ENCODE data around the gene PRR35. TPM values are rescaled to one million over a fixed set of nuclear protein-coding genes. Genes with fewer than 3 reads are reported as not detected.

PRR35 gene
- polyA plus RNA-seq, 1 donor from 2014 or later: not detected

DNA sequence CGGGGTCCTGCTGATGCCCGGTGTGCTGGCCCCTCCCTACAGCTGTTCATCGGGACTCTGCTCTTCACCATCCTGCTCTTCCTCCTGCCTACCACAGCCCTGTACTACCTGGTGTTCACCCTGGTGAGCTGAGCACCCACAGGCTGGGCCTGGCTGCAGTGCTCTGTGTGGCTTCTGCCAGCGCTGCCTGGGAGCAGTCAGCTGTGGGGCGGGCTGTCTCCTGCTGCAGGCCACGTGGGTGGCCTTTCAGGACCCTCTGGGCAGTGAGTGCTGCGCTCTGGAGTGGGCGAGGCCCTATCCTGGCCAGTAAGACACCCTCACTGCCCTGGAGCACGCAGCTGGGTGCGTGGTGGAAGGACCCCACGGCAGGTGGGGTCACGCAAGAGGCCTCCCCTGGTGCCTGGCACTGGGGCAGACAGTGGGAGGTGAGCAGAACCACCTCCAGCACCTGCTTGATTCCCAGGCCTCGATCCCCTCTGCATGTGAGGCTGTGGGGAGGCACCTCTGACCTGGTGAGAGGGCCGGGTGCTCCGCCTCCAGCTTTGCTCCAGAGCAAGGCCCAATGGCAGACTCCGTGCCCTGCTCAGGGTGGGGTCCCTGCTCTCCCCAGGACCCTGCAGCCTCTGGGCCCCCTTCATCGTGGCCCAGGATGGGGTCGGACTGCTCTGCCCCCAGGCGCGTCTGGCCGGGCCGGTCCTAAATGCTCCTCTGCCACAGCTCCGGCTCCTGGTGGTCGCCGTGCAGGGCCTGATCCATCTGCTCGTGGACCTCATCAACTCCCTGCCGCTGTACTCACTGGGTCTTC is 20.1 kb downstream of the PRR35 start:
- H3K9me3 ChIP-seq (ENCODE audit: low read length): no peaks in the 10 kb centered on the region
- no peaks in the 10 kb centered on the region for H3F3A ChIP-seq (ENCODE audit: insufficient read depth, low read length, poor library complexity, severe bottlenecking)
- no peaks in the 10 kb centered on the region for H3K27me3 ChIP-seq (ENCODE audit: insufficient read depth, low read depth, low read length)
- no peak overlapping the region for H3K9ac ChIP-seq (ENCODE audit: low read length)
- H4K20me1 ChIP-seq (ENCODE audit: insufficient read depth): no peaks in the 10 kb centered on the region
- H3K9me2 ChIP-seq (ENCODE audit: insufficient read depth, low read length): no peaks in the 10 kb centered on the region
- no peaks in the 10 kb centered on the region for H3K36me3 ChIP-seq (ENCODE audit: insufficient read depth, low read length)
- no peak overlapping the region for H3K4me3 ChIP-seq (ENCODE audit: low read length)
- H3K79me2 ChIP-seq (replicated peaks; ENCODE audit: insufficient read depth, low read length): no peaks in the 10 kb centered on the region
- H3K4me2 ChIP-seq (ENCODE audit: low read length): no peak overlapping the region
- H3K27ac ChIP-seq (ENCODE audit: low read length): no peak overlapping the region
- H2AFZ ChIP-seq (ENCODE audit: low read depth, low read length): no peak overlapping the region
- TF ChIP-seq RAD21 (conservative IDR thresholded peaks at IDR 0.05): no peak
- TF ChIP-seq TAF1 (IDR thresholded peaks at IDR 0.05; ENCODE audit: low read depth): no peak
- no peak for TF ChIP-seq POLR2AphosphoS5 (IDR thresholded peaks at IDR 0.05)
- no peak for TF ChIP-seq SMC3 (conservative IDR thresholded peaks at IDR 0.05; ENCODE audit: poor library complexity)
- no peak for TF ChIP-seq EZH2 (IDR thresholded peaks at IDR 0.05; ENCODE audit: borderline replicate concordance, insufficient read depth, low read length, poor library complexity, severe bottlenecking)
- no peak for TF ChIP-seq MXI1 (conservative IDR thresholded peaks at IDR 0.05; ENCODE audit: poor library complexity, severe bottlenecking)
- TF ChIP-seq, protein P1, sequence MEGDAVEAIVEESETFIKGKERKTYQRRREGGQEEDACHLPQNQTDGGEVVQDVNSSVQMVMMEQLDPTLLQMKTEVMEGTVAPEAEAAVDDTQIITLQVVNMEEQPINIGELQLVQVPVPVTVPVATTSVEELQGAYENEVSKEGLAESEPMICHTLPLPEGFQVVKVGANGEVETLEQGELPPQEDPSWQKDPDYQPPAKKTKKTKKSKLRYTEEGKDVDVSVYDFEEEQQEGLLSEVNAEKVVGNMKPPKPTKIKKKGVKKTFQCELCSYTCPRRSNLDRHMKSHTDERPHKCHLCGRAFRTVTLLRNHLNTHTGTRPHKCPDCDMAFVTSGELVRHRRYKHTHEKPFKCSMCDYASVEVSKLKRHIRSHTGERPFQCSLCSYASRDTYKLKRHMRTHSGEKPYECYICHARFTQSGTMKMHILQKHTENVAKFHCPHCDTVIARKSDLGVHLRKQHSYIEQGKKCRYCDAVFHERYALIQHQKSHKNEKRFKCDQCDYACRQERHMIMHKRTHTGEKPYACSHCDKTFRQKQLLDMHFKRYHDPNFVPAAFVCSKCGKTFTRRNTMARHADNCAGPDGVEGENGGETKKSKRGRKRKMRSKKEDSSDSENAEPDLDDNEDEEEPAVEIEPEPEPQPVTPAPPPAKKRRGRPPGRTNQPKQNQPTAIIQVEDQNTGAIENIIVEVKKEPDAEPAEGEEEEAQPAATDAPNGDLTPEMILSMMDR (IDR thresholded peaks at IDR 0.05; ENCODE audit: poor library complexity, severe bottlenecking): no peak
- TF ChIP-seq EP300 (conservative IDR thresholded peaks at IDR 0.05; ENCODE audit: poor library complexity, severe bottlenecking): no peak
- TF ChIP-seq, protein P2, sequence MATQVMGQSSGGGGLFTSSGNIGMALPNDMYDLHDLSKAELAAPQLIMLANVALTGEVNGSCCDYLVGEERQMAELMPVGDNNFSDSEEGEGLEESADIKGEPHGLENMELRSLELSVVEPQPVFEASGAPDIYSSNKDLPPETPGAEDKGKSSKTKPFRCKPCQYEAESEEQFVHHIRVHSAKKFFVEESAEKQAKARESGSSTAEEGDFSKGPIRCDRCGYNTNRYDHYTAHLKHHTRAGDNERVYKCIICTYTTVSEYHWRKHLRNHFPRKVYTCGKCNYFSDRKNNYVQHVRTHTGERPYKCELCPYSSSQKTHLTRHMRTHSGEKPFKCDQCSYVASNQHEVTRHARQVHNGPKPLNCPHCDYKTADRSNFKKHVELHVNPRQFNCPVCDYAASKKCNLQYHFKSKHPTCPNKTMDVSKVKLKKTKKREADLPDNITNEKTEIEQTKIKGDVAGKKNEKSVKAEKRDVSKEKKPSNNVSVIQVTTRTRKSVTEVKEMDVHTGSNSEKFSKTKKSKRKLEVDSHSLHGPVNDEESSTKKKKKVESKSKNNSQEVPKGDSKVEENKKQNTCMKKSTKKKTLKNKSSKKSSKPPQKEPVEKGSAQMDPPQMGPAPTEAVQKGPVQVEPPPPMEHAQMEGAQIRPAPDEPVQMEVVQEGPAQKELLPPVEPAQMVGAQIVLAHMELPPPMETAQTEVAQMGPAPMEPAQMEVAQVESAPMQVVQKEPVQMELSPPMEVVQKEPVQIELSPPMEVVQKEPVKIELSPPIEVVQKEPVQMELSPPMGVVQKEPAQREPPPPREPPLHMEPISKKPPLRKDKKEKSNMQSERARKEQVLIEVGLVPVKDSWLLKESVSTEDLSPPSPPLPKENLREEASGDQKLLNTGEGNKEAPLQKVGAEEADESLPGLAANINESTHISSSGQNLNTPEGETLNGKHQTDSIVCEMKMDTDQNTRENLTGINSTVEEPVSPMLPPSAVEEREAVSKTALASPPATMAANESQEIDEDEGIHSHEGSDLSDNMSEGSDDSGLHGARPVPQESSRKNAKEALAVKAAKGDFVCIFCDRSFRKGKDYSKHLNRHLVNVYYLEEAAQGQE (IDR thresholded peaks at IDR 0.05; ENCODE audit: borderline replicate concordance): no peak

DNA sequence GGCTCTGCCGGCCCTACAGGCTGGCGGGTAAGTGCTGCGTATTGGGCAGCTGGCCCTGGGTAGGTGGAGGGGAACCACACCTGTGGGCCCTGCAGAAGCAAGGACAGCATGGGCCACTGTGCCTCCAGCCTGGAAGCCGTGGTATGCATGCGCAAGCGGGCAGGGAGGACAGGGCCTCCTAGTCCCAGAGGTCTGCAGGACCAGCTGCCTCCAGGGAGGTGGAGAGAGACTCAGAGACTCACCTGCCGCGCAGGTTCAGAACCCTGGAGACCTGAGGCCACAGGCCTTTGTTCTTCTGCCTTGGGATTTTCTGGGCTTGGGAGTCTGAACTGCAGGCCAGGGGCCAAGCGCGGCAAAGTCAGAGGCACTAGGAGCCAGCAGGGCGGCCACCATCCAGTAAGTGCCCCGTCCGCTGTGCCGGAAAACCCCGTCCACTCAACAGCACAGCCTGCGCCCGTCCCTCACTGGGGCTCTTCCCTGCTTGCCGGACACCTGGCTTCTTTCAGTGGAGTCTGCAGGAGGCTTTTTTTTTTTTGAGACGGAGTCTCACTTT is 20.8 kb downstream of the PRR35 start:
- Histone ChIP-seq H3K9me2 (ENCODE audit: insufficient read depth, low read length) (no peaks in the 10 kb centered on the region), H3K79me2 (replicated peaks; ENCODE audit: insufficient read depth, low read length) (no peaks in the 10 kb centered on the region), H3K4me3 (ENCODE audit: low read length) (no peak overlapping the region), H3K27ac (ENCODE audit: low read length) (no peak overlapping the region), H3F3A (ENCODE audit: insufficient read depth, low read length, poor library complexity, severe bottlenecking) (no peaks in the 10 kb centered on the region), H3K4me2 (ENCODE audit: low read length) (no peak overlapping the region), H3K9ac (ENCODE audit: low read length) (no peak overlapping the region), H3K36me3 (ENCODE audit: insufficient read depth, low read length) (no peaks in the 10 kb centered on the region), H3K9me3 (ENCODE audit: low read length) (no peaks in the 10 kb centered on the region), H3K27me3 (ENCODE audit: insufficient read depth, low read depth, low read length) (no peaks in the 10 kb centered on the region), H2AFZ (ENCODE audit: low read depth, low read length) (no peak overlapping the region), H4K20me1 (ENCODE audit: insufficient read depth) (no peaks in the 10 kb centered on the region)
- no peak for TF ChIP-seq EZH2 (IDR thresholded peaks at IDR 0.05; ENCODE audit: borderline replicate concordance, insufficient read depth, low read length, poor library complexity, severe bottlenecking)
- no peak for TF ChIP-seq SMC3 (conservative IDR thresholded peaks at IDR 0.05; ENCODE audit: poor library complexity)
- TF ChIP-seq RAD21 (conservative IDR thresholded peaks at IDR 0.05): no peak
- TF ChIP-seq MXI1 (conservative IDR thresholded peaks at IDR 0.05; ENCODE audit: poor library complexity, severe bottlenecking): no peak
- TF ChIP-seq, protein P1 (IDR thresholded peaks at IDR 0.05; ENCODE audit: poor library complexity, severe bottlenecking): no peak
- TF ChIP-seq, protein P2 (IDR thresholded peaks at IDR 0.05; ENCODE audit: borderline replicate concordance): no peak
- TF ChIP-seq TAF1 (IDR thresholded peaks at IDR 0.05; ENCODE audit: low read depth): no peak
- no peak for TF ChIP-seq POLR2AphosphoS5 (IDR thresholded peaks at IDR 0.05)
- no peak for TF ChIP-seq EP300 (conservative IDR thresholded peaks at IDR 0.05; ENCODE audit: poor library complexity, severe bottlenecking)
